ENCODE measurements around the gene GABRR3.

The GABRR3 gene

DNA sequence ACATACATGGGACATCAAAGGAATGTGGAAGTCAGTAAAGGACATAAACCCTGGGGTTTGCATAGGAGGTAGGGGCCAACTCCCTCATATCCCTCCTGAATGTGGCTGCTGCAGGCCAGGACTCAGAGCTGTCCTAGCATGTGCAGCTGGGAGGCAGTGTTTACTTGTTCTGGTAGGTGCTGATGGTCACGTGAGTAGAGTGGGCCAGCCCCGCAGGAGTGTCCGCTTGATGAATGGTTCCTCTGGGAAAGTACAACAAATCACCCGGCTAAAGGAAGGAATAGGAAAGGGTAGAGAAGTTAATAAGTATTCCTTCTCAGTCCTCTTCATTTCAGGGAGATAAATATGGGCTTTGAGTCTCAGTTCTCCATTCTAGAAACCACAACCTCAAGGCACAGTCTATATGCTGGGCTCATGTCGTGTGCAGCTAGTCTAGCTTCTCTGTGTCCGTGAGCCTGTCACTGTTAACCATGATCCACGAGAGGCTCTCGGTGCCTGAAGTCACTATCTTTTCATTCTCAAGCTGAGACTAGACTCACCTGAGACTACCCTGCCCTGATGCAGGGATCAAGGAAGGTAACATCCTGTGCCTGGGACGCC lies 80.8 kb downstream of the GABRR3 start:
- DNase-seq (ENCODE audit: low spot score): no peak

DNA sequence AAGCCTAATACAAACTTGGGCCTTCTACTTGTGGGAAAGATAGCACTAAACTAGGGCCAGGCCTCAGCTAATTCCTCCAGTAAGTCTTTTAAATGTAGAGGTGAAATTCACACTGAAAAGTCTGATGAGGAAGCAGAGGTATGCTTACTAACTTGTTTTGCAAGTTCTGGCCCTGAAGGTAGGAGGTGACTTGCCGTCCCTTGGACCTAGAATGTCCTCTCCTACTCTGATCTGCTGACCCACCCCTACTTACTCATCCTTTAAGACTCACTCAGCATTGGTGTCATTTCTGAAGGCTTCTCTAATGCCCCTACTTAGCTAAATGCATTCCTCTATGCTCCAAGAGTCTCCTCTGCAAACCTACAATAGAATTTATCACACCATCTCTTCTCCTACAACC lies 82.2 kb downstream of the GABRR3 start:
- no peak for DNase-seq (ENCODE audit: low spot score)

DNA sequence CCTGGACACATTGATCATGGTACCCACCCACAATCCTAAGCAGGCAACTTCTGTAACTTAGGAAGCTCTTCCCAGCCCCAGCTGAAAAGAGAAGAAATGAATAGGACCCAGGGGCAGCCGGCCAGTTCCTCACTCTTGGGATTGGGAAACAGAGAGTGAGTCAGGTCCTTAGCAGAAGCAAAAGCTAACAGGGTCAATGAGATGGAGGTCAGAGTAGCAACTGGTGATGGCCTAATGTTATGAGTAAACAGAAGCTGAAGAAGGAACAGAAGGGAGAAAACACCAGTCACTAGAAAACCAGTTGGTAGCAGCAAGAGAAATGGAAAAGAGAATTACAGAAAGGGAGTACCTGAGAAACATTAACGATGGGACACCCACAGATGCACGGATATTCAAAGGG lies 82.8 kb downstream of the GABRR3 start:
- DNase-seq (ENCODE audit: low spot score): no peak

DNA sequence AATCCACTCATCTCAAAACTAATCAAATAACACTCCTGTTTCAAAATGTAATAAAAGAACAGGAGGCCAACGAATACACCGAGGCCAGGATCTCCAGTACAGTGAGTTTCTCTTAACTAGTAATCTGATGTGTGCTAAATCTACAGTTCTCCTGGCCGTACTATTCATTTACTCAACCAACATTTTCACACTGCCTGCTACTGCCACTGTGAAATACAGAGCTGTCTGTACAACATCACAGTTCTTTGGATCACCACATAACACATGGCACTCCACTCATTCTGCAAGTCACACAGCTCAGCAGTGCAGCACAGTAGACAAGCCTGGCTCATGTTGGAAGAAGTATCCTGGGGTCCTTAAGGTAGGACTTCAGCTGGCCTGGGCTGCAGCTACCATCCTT lies 84.8 kb downstream of the GABRR3 start:
- DNase-seq (ENCODE audit: low spot score): no peak

DNA sequence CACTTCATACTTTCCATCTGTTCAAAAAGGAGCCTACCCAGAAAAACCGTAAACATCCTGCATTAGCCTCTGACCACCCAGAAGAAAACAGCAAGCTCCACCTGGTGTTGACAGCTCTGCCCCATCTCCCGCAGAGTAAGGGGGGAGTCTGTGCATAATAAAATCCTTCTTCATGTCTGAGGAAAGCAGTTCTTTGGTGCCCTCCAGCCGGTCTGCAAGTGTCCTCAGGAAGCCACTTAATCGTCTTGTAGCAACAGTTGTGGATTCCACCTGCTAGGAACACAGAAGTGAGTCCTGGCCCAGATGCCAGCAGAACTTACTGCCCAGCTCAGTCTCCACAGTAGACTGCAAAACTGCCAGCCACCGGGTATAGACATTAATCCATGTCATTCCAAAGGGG lies 85.4 kb downstream of the GABRR3 start:
- no peak for DNase-seq (ENCODE audit: low spot score)

DNA sequence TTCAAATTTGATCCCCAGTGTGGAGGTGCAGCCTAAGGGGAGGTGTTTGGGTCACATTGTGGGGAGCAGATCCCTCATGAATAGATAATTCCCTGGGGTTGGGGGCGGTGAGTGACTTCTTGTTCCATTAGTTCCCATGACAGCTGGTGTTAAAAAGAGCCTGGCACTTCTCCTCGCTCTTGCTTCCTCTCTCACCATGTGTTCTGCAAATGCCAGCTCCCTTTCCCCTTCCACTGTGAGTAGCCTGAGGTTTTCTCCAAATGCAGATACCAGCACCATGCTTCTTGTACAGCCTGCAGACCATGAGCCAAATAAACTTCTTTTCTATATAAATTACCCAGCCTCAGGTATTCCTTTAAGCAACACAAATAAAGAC lies 86.0 kb downstream of the GABRR3 start:
- DNase-seq (ENCODE audit: low spot score): no peak

DNA sequence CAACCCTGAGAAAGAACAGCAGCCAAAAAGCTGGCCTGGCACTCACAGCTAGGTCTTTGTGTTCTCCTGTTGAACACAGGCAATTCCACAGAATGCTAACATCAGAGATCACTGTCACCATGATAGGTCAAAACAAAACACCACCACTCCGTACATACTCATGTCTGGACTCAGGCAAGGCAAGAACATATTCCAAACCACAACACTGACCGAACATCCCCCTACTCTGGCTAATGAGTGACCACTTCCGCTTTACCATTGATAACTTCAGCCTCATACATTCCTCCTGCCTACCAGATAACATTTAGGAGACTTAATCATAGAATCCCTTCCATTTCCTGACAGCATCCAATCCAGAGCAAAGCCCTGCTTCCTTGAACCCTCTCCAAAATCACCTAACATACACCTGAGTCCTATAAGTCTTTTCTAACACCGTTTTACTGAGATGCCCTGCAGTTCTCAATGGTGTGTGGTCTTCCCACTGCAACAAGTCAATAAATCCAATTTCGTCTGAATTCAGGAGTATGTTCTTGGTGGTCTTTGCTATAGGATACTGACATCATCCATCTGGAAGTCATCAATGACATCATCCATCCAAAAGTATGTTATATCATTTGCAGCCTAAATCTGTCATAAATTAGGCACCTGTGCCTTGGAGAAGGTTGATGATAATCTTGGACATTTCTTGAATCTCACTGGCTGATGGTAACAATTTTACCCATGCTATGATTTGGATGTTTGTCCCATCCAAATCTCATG lies 86.6 kb downstream of the GABRR3 start:
- no peak for DNase-seq (ENCODE audit: low spot score)

DNA sequence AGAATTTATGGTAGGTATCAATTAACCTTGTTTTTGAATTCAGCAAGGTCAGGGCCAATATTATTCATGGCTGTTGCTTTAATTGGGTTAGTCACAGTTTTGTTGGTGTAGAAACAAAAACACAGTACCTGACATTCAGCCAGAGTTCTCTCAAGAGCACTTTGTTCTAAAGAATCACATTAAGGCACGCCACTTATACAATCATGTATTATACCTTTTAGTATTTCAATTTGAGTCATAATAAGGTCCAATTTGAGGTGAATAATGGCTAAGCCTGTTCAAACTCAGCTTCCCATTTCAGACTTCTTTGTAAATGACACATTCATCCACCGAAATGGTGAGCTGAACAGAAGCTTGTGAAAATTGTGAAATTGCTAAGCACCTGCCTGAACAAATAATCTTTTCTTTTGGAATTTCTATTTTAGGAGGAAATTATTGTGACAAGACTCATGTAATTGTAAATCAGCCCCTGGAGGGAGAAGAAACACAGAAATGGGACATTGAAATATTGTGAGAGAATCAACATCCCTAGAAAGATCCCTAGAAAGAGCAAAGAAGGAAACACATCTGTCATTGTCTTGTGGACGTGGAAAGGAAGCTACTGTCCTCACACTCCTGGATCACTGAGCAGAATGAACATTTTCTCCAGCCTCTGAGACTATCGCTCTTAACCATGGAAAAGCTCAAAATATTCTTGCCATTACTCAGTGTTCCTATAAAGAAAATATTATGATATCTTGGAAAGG lies 92.1 kb downstream of the GABRR3 start:
- DNase-seq (ENCODE audit: low spot score): no peak

DNA sequence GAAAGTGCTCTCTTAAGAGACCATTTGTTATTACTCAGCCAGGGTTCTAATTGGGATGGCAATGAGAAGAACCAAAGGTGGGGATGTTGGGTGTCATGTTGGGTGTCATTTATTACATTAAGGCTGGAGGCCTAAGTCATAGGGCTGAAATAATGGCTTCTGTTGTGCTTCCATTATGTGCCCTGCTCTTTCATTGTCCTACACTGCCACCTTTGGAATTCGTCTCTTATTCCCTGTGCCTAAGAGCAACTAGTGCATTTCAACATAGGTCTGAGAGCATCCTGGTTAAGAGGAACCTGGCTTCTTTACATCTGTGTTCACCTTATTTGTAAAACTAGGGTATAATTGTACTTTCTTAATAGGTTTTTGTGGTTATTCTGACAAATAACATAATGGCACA lies 95.1 kb downstream of the GABRR3 start:
- DNase-seq (ENCODE audit: low spot score): no peak

DNA sequence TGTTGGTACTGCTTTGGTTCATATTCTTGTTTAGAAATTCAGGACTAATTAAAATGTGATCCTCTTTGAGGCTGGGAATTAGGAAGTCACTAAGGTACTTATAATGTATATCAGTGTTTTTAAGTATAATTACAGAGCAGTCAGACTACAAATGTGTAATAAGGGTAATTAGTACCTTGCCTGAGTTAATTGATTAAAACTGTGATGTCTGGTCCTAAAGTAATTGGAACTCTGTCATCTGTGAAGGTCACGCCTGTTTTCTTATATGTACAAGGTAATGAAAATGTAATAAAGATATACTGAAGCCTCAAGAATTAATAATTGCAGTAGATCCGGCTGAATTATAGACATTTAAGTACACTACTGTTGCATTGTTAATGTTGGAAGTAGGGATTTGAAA lies 95.7 kb downstream of the GABRR3 start:
- no peak for DNase-seq (ENCODE audit: low spot score)

DNA sequence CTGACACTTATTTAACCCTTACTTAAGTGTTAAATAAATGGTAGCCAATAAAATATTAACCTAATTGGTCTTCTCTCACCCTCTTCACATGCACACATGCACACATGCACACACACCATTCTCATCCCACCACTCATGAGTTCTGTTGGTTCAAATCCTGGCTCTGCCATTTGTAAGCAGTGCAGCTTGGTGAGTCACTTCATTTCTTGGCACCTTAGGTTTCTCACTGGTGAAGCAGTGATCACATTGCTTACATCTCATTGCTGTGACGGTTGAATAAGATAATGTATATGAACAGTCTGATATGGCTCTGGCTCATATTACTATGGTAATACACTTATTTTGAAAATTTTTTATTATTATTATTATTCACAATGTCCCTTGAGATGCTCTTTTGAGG lies 96.7 kb downstream of the GABRR3 start:
- DNase-seq (ENCODE audit: low spot score): no peak

DNA sequence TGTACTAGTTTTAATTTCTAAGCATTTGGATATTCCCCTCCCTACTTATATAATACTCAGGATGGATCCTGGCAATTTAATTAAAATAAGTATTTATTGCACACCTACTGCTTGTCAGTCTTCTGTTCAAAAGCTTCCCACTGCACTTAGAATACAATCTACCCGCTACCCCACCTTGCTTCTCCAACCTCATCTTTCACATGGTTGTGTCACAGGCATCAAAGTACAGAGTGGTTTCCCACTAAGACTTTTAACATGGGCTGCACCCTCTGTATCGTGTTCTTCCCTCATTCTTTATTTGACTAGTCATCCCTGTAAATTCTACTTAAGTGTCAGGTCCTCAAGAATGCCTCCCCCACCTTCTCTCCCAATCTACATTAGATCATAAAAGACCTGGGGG lies 97.9 kb downstream of the GABRR3 start:
- DNase-seq (ENCODE audit: low spot score): no peak

DNA sequence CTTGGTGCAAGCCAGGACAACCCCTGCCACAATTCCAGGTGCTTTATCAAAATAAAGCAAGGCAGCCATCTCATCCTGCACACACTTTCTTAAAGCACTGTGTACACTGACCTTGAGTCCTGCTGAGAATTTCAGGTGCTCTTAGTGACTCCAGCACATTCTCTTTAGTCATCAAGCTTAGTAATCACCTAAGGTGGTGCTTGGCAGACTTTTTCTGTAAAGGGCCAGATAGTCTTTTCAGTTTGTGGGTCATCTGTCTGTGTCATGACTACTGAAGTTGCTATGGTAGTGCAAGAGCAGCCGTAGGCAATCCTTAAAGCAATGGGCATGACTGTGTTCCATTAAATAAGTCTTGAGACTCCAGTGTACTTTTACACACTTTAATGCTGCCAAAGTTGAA lies 99.3 kb downstream of the GABRR3 start:
- no peak for DNase-seq (ENCODE audit: low spot score)

Measured in CD4-positive, alpha-beta T cell treated with Interleukin-6 at 100 ng/mL for 8 hours (primary cell).